Upper lobe of right lung (tissue), 1 donor: ENCODE results near the gene C19orf25. TPM values are rescaled to one million over a fixed set of nuclear protein-coding genes. Genes with fewer than 3 reads are reported as not detected.

Experiments used
- ATAC-seq: fragments of 200-7000 bp; cut with Tn5 transposase; one replicate; pipeline ENCODE4 v1.9.1; 2020; ENCODE audit warnings: mild to moderate bottlenecking, moderate library complexity
- DNase-seq: peaks from one replicate; pipeline ENCODE4 v3.0.0-alpha.2; 2020
- H3K27ac ChIP-seq: fragments of 200-600 bp; one replicate; pipeline ENCODE4 v1.8.0; 2022
- H3K27me3 ChIP-seq: fragments of 200-600 bp; one replicate; pipeline ENCODE4 v1.8.0; 2022; ENCODE audit warnings: mild to moderate bottlenecking
- H3K36me3 ChIP-seq: fragments of 200-600 bp; one replicate; pipeline ENCODE4 v1.8.0; 2022
- H3K4me1 ChIP-seq: fragments of 200-600 bp; one replicate; pipeline ENCODE4 v1.8.0; 2022
- H3K4me3 ChIP-seq: fragments of 200-600 bp; one replicate; pipeline ENCODE4 v1.8.0; 2022; ENCODE audit warnings: mild to moderate bottlenecking
- H3K9me3 ChIP-seq: fragments of 200-600 bp; one replicate; pipeline ENCODE4 v1.8.0; 2022
- CTCF ChIP-seq: fragments of 200-600 bp; IDR thresholded peaks from one replicate; pipeline ENCODE4 v1.8.0; 2022; ENCODE audit warnings: antibody characterized with exemption
- intact Hi-C: fragments of 100-400 bp; cut with DNase I; formaldehyde crosslinking; loops from one replicate; pipeline ENCODE4 v1.11.0; 2022
- total RNA-seq: library from RNA; stranded (reverse); fragmentation: NEBNext Ultra II Directional; extraction: Animal tissue kit (Norgen Biotek cat#: 25700); gene quantifications from one replicate; pipeline ENCODE4 v1.2.1, GENCODE V29; 2021
- donor health status: DM: no; HTN: yes; CAD: no; lungs with severe emphysema.

C19orf25 gene
- total RNA-seq, 1 donor from 2014 or later: 26.3 TPM

- H3K27me3 ChIP-seq: no peaks in the 10 kb centered on the region
- H3K9me3 ChIP-seq: no peaks in the 10 kb centered on the region
- DNase-seq (peak; percentile 99), ATAC-seq (peak; percentile 94)
- intact Hi-C loops: no loop called here
- no peak for TF ChIP-seq CTCF
- peaks cover 11% of the 10 kb centered on the region for H3K4me1 ChIP-seq
- peak within 1 kb of the TSS; percentile 65 for H3K27ac ChIP-seq
- H3K36me3 ChIP-seq: no peaks in the 10 kb centered on the region
- H3K4me3 ChIP-seq: peak within 1 kb of the TSS; percentile 62
Measured at GRCh38 chr19:1490311-1491113, 11.5 kb upstream of the C19orf25 start, which contains the start of gene PCSK4. Gene PCSK4, minus strand, starts transcription at chr19:1490350. Its CDS starts 4 bp downstream, at chr19:1490346.

- no peak for ATAC-seq
- Histone ChIP-seq H3K4me3 (peak overlapping the region; percentile 62), H3K36me3 (no peaks in the 10 kb centered on the region), H3K4me1 (peaks cover 11% of the 10 kb centered on the region), H3K27ac (peak overlapping the region; percentile 65), H3K9me3 (no peaks in the 10 kb centered on the region), H3K27me3 (no peaks in the 10 kb centered on the region)
- no peak for TF ChIP-seq CTCF
- intact Hi-C loops: no loop called here
- DNase-seq: peak; percentile 71
Measured at GRCh38 chr19:1489463-1490310, 10.7 kb upstream of the C19orf25 start.

- H3K9me3 ChIP-seq: no peaks in the 10 kb centered on the region
- ATAC-seq (no peak), DNase-seq (no peak)
- no peaks in the 10 kb centered on the region for H3K36me3 ChIP-seq
- TF ChIP-seq CTCF: no peak
- no peak overlapping the region for H3K27ac ChIP-seq
- no peaks in the 10 kb centered on the region for H3K27me3 ChIP-seq
- intact Hi-C loops: no loop called here
- peaks cover 11% of the 10 kb centered on the region for H3K4me1 ChIP-seq
- no peak overlapping the region for H3K4me3 ChIP-seq
Measured at GRCh38 chr19:1488282-1488601, 9.2 kb upstream of the C19orf25 start.

GRCh38 chr19:1487576-1488281 is 8.7 kb upstream of the C19orf25 start:
- ATAC-seq (no peak), DNase-seq (peak; percentile 68)
- Histone ChIP-seq H3K9me3 (no peaks in the 10 kb centered on the region), H3K27ac (no peak overlapping the region), H3K27me3 (no peaks in the 10 kb centered on the region), H3K36me3 (no peaks in the 10 kb centered on the region), H3K4me3 (no peak overlapping the region), H3K4me1 (peaks cover 11% of the 10 kb centered on the region)
- no peak for TF ChIP-seq CTCF
- intact Hi-C loops: no loop called here

- DNase-seq: peak; percentile 65
- H3K9me3 ChIP-seq: no peaks in the 10 kb centered on the region
- H3K4me1 ChIP-seq: peaks cover 11% of the 10 kb centered on the region
- TF ChIP-seq CTCF: no peak
- ATAC-seq: no peak
- intact Hi-C loops: no loop called here
- H3K36me3 ChIP-seq: no peaks in the 10 kb centered on the region
- H3K27me3 ChIP-seq: no peaks in the 10 kb centered on the region
- no peak overlapping the region for H3K27ac ChIP-seq
- H3K4me3 ChIP-seq: no peak overlapping the region
Measured at GRCh38 chr19:1486720-1487575, 7.9 kb upstream of the C19orf25 start.
